GM12891 (cell line): Measurements from ENCODE around the gene TCF12.

ENCODE experiments used
- PAX5 ChIP-seq: IDR thresholded peaks from 2 replicates; pipeline ENCODE4 v1.6.1; 2011; ENCODE audit warnings: low read length, moderate library complexity, mild to moderate bottlenecking; ENCODE audit not compliant: insufficient read depth, severe bottlenecking
- POLR2A ChIP-seq: IDR thresholded peaks from 2 replicates; pipeline ENCODE4 v1.6.1; 2011; ENCODE audit warnings: low read depth, low read length, control low read depth
- POLR2AphosphoS5 ChIP-seq: IDR thresholded peaks from 2 replicates; pipeline ENCODE4 v1.6.1; 2011; ENCODE audit warnings: low read depth, low read length, control low read depth
- POU2F2 ChIP-seq: IDR thresholded peaks from 2 replicates; pipeline ENCODE4 v1.6.1; 2011; ENCODE audit warnings: low read depth, mild to moderate bottlenecking, control low read depth, low read length, moderate library complexity
- TAF1 ChIP-seq: IDR thresholded peaks from 2 replicates; pipeline ENCODE4 v1.6.1; 2011; ENCODE audit warnings: low read depth, low read length, control low read depth

DNA sequence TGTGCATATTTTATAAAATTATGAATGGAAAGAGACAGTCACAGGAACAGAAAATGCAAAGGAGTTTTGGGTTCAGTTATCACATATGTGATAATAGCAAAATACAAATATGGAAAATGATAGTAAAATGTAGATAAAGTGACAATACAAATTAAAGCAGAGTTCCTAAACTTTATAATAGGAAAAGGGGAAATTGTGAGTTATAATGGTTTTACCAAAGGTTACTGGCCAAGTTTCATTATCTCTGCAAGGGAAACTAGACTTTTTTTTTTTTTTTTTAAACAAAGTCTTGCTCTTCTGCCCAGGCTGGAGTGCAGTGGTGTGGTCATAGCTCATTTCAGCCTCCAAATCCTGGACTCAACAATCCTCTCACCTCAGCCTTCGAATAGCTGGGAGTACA lies 229.2 kb downstream of the TCF12 start:
- TF ChIP-seq POLR2A (no peak), POU2F2 (no peak), POLR2AphosphoS5 (no peak), TAF1 (no peak), PAX5 (no peak)
